HG02981 (cell line): ENCODE results near the gene C1orf21.

ENCODE experiments used
- ATAC-seq: cut with Tn5 transposase; IDR thresholded peaks from one replicate; pipeline ENCODE4 v1.9.1; 2021; ENCODE audit warnings: mild to moderate bottlenecking, moderate library complexity; ENCODE audit not compliant: unreplicated experiment

Gene C1orf21

GRCh38 chr1:184542291-184542690 lies 155.5 kb downstream of the C1orf21 start:
- ATAC-seq = no peak

GRCh38 chr1:184545601-184546000 lies 158.8 kb downstream of the C1orf21 start:
- ATAC-seq = no peak

- ATAC-seq = no peak
These were observed 165.6 kb downstream of the C1orf21 start for GRCh38 chr1:184552446-184552845.

- ATAC-seq = no peak
These were observed 167.0 kb downstream of the C1orf21 start for GRCh38 chr1:184553845-184554244.

GRCh38 chr1:184555665-184556641 lies 169.1 kb downstream of the C1orf21 start:
- ATAC-seq = no peak

GRCh38 chr1:184556665-184557064 lies 169.8 kb downstream of the C1orf21 start:
- no peak for ATAC-seq

GRCh38 chr1:184557423-184558347 lies 170.9 kb downstream of the C1orf21 start:
- no peak for ATAC-seq

- no peak for ATAC-seq
These were observed 171.9 kb downstream of the C1orf21 start for GRCh38 chr1:184558691-184559090.

GRCh38 chr1:184559117-184559713 lies 172.4 kb downstream of the C1orf21 start:
- no peak for ATAC-seq

GRCh38 chr1:184562806-184563205 lies 176.0 kb downstream of the C1orf21 start:
- no peak for ATAC-seq

- no peak for ATAC-seq
These were observed 176.5 kb downstream of the C1orf21 start for GRCh38 chr1:184563308-184563707.

GRCh38 chr1:184567009-184567408 lies 180.2 kb downstream of the C1orf21 start:
- no peak for ATAC-seq

GRCh38 chr1:184567637-184568036 lies 180.8 kb downstream of the C1orf21 start:
- no peak for ATAC-seq

- ATAC-seq = no peak
These were observed 181.3 kb downstream of the C1orf21 start for GRCh38 chr1:184568148-184568547.

GRCh38 chr1:184569106-184569505 lies 182.3 kb downstream of the C1orf21 start:
- ATAC-seq = no peak

GRCh38 chr1:184574588-184574987 lies 187.8 kb downstream of the C1orf21 start:
- ATAC-seq = no peak

- ATAC-seq = no peak
These were observed 190.0 kb downstream of the C1orf21 start for GRCh38 chr1:184576822-184577221.

- ATAC-seq = no peak
These were observed 190.5 kb downstream of the C1orf21 start for GRCh38 chr1:184577319-184577718.

- ATAC-seq = no peak
These were observed 195.6 kb downstream of the C1orf21 start for GRCh38 chr1:184582411-184582810.

GRCh38 chr1:184583849-184584248 lies 197.0 kb downstream of the C1orf21 start:
- ATAC-seq = no peak

GRCh38 chr1:184588701-184589100 lies 201.9 kb downstream of the C1orf21 start:
- no peak for ATAC-seq
